Stimulated activated CD4-positive, alpha-beta T cell treated with anti-CD3 and anti-CD28 coated beads, Interleukin-4, amount 100 ng/mL, for 4 hours (primary cell): ENCODE measurements around the gene ZKSCAN4.

Source experiments
- DNase-seq, 2 experiments: peaks; one replicate each; pipeline ENCODE4 v3.0.0-alpha.2; 2020

ZKSCAN4 gene

DNA sequence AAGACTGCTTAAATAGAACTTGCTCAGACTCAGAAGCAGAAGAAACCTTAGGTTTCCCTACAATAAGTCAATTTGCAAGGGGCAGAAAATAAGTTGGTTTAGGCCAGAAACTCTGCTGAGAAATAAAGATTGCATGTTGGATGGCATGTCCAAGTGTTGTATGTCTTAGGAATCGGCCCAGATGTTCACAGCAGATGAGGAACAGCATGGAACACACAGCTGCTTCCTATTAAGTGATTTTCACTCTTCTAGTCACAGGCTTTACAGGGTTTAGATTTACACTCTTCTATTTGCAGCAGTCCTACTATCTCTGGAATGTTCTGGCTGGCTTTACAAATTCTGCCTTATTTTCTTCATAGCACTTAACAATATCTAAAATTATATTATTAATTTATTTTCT lies 3.2 kb downstream of the ZKSCAN4 start:
- no peak for DNase-seq

DNA sequence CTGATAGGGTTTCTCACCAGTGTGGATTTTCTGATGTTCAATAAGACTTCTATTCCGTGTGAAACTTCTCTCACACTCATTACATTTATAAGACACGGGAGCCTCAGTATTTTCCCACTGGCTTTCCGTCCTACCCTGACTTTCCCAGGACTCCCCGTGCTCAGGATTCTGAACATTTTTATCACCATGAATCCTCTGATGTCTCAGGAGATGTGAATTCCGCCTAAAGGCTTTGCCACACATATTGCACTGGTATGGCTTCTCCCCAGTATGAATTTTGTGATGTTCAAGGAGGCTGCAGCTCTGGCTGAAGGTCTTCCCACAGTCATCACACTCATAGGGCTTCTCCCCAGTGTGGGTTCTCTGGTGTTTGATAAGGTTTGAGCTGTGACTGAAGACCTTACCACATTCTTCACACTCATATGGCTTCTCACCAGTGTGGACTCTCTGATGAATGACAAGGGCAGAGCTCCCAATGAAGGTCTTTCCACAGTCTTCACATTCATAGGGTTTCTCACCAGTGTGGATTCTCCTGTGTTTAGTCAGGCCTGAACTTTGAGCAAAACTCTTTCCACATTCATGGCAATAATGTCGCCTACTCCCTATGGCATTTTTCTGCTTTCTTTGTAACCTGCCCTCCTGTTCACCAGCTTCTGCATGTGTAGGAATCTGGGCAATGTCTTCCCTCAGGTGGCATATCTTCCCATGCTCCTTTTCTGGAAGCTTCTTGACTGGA lies 6.7 kb downstream of the ZKSCAN4 start:
- no peak for DNase-seq

DNA sequence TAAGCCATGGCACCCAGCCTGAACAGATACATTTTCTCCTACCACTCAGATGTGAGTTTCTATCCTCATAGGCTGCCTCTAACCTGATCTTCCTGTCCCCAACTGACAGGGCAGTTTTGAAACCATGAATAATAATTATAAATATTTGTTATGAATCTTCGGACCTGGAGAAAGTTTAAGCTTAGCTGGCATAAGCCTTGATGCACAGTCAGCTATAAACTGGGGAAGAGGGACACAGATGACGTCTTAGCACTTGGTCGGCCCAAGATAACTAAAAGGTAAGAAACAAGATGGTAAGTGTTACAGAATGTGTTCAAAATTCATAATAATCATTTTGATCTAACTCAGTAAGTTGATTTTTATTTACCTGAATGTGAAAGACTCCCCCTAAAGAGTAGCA lies 8.1 kb downstream of the ZKSCAN4 start:
- DNase-seq = no peak

DNA sequence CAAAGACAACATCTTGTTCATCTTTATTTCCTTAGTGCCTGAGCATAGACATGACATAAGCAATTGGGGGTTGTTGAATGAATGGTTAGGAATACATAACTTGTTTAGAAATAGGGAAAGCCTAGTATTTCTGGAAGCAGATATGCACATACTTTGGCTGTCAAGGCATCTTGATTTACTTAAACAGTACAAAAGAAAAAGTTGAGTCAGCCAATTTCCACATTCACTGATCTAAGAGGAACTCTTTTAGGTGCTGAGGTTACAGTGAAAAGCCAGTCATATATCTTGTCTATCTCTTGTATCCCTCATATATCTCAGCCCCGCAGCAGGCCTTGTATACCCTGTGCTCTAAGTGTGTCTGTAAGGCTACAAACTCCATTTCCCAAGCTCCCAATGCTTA lies 11.6 kb downstream of the ZKSCAN4 start:
- no peak for DNase-seq

DNA sequence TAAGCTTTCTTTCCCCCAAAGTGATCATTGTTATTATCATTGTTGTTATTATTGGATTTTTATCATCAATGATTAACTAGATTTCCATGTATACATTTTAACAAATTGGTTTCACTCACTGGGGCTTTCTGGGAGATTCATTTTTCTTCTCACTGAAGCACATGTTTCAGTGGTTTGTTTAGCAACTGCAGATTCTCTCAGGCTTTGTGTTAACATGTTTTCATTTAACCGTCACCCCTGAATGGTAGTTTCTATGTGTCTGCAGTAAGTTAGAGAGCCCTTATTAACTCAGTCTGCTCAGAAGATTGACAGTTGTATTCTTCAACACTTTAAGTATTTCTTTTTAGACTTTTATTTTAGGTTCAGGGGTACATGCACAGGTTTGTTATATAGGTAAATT lies 12.4 kb downstream of the ZKSCAN4 start:
- no peak for DNase-seq

DNA sequence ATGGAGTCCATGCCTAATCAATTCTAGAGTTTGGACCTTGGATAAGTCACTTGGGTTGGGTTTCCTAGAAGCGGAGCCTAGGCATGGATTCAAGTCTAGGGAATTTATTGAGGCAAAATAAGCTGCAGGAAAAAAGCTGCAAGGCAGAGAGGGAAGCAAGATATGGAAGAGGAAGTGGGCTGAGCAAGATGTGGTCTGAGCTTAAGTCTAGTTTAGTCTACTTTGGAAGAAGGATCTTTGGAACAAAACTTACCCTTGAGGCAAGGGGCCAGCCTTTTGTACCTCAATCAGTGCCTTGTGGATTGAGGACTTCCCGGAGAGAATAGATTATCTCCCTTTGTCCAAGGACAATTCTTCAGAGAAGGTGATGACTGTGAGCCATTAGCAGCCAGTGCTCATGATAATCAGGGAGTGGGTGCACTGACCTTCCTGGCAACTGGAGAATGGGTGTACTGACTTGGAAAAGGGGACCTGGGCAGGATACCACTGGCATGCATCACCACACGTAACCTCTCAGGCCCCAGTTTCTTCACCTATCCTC lies 16.1 kb downstream of the ZKSCAN4 start:
- DNase-seq = no peak

DNA sequence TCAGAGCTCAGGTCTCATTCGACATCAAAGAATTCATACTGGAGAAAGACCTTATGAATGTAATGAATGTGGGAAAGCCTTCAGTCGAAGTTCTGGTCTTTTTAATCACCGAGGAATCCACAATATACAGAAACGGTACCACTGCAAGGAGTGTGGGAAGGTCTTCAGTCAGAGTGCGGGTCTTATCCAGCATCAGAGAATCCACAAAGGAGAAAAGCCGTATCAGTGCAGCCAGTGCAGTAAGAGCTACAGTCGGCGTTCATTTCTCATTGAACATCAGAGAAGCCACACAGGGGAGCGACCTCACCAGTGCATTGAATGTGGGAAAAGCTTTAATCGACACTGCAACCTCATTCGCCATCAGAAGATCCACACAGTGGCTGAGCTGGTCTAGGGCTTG lies 19.3 kb downstream of the ZKSCAN4 start:
- DNase-seq = no peak

DNA sequence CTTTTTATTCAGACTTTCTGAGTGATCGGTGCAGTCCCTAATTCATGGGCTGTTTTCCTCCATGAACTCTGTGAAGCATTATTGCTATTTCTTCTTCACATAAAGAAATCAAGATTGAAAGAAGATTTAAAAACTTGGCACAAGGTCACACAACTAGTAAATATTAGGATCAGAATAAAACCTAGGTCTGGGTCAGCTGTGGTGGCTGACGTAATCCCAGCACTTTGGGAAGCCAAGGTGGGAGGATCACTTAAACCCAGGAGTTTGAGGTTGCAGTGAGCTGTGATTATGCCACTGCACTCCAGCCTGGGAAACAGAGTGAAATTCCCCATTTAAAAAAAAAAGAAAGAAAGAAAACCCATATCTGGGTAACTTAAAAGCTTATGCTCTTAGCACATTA lies 25.6 kb downstream of the ZKSCAN4 start:
- no peak for DNase-seq

DNA sequence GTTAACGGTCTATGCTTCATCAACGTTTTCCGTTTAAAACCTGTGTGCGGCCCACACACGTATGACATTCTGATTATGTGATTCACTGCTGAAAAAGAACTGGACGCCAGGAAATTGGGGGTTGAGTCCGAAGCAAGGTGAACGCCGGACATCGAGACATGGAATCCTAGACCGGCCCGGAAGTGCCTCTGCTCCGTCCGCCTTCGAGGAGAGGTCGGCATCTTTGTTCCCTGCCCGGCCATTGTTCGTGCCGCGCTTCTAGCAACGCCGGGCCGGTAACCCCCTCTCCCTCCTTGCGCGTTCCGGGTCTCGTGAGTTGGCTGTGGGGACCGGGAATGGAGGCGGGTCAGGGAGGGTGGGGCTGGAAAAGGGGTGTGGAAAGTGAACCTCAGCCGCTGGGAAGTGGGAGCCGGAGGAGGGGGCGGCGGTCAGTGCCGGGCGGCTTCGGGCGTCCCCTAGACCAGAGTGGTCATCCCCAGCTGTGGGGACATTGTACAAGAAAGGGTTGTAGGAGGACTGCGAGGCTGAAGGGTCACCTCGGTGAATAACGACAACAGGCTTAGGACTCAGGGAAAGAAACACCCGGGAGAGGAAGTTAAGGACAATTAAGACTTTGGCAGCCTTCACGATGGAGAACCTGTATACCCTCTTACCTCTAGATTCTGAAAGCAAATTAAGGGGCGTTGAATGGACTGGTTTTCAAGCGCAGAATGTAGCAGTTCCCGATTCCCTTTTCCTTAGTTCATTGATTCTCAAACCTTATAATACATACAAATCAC lies 26.8 kb downstream of the ZKSCAN4 start, which contains the start of gene ZSCAN9:
Gene ZSCAN9 (plus strand): TSS at position 220 of the 779 bp plus-strand sequence. CDS start 1,810 bp downstream, outside the sequence.
- peak in 1 of 2 experiments; percentile 42 for DNase-seq

DNA sequence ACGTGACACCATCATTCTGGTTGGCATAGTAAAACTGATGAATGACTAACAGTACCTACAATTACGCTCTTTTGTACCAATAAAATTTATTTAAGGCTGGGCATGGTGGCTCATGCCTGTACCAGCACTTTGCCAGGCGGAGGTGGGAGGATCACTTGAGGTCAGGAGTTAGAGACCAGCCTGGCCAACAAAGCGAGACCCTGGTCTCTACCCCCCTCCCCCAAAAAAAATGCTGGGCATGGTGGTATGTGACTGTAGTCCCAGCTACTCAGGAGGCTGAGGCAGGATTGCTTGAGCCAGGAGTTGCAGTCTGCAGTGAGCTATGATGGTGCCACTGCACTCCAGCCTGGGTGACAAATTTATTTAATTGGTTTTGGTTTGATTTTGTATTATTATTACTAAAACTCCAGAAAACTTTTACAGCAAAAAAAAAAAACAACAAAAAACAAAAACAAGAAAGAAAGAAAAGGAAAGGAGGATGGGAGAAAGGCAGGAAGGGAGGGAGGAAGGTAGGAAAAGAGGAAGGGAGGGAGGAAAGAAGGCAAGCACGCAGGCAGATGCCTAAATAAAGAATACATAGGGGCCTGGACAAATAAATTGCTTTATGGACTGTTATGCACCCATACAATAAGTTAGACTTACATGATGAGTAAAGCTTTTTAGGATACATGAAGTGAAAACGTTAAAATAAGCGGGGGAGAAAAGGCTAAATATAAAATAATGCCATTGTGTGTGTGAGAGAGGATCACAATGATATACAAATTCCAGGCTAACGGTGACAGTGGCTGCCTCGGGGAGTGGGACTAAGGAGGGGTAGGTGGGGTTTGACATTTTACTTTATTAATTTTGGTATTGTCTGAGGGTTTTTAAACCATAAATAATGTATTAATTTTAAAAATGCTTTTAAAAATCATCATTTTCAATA lies 27.7 kb downstream of the ZKSCAN4 start:
- no peak for DNase-seq

DNA sequence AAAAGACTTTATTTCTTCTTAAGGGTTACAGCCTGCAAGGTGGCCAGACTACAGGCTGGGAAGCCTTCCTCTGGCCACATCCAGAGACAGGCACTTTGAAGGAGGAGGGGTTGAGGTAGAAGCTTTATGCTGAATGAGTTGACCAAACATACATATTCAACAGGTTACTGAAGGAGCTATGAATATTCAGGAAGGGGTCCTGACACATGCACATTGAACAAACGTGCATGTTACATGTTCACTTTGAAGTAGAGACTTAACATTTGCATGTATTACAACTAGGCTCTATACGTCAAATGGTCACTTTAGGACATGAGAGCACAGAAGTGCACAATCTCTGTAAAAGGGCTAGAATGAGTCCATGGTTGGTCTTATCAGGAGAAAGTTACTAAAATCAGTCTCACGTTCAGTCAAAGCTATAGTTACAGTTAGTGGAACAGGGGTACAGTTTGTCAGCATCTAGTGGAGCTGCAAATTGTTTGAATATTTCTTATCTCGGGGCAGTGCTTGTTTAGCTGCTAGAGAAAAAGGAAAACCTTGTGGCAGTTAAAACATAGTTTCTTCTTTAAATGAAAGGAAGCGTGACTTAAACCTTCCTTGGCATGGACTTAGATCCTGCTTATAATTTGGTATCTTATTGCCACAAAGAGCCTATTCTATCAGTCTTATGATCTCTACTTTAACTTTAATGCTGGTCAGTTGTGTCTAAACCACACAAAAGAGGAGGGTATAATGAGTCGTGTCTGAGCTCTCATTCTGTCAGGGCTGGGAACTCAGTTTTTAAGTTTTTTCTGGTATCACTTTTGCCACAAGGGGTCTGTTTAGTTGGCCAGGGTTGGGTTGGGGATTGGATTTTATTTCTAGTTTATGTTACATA lies 31.6 kb downstream of the ZKSCAN4 start:
- DNase-seq = no peak

DNA sequence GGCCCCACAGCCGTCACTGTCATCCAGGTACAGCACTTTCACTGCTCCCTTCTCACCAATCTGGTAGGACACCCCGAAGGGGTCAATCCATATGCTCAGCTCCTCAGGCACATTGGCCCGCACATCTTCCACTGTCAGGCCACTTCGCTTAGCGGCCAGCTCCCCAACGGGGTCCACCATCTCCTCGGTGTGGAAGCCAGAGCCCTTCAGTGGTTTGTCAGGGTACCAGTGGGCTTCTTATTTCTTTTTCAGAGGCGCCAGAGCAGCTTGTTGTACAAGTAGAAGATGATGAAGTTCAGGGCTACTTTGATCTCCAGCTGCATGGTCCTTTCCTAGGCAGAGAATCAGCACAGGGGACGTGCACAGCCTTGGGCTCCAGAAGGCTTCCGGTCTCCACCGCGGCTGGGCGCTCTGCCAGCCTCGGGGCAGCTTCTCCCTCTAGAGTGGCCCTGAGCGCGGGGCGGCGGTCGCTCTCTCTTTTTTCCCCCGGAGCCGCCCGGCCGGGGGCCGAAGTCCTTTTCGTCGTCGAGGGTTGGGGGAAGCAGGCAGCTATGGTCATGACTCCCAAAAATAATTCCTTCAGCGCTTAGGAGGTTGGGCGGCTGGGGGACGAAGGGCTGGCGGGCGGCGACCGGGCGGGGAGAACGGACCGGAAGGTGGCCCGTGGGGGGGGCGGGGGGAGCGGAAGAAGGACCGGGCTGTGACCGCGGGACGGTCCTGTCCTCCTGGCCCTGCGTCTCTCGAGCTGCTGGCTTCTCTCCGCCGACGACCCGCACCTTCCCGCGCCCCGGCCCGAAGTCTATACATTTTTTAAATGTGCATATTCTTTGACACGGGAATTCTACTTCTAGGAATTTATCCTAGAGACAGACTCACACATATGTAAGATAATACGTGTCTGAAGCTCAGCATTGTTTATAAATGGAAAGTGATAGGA lies 33.5 kb downstream of the ZKSCAN4 start:
- peak in 1 of 2 experiments; percentile 31 for DNase-seq

DNA sequence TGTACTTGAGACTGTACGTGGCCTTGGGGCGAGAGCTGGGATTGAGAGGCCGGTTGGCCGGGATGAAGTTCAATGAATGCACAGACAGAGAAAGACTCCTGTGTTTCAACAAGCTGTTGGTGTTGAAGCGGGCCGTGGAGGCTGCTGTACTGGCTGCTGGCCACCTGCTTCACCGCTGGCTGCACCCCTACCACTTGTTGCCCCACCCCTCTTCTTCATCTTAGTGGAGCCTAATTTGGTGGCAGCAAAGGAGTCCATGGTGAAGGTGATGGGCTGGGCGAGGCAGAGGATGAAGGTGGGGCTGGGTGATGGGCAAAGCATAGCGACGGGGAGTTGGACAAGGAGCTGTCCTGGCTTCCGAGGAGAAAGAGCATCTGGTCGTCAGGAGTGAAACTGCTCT lies 34.2 kb downstream of the ZKSCAN4 start:
- DNase-seq = no peak

DNA sequence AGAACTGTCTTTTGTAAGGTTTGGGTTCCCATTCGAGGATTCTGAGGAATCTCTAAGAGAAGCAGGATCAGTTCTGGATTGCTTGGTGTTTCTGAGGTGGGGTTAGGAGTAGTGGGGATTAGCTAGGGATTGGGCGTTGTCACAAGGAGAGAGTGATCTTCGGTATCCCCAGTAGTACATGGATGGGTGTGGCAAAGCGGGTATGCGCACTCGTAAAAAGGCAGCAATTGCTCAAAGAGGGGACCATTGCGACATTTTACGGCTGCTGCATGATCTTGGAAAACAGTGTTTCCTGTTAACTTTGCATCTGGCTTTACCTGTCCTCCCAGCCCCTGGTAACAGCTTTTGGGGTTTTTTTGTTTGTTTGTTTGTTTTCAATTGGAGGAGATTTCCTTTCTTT lies 36.6 kb downstream of the ZKSCAN4 start:
- no peak for DNase-seq

DNA sequence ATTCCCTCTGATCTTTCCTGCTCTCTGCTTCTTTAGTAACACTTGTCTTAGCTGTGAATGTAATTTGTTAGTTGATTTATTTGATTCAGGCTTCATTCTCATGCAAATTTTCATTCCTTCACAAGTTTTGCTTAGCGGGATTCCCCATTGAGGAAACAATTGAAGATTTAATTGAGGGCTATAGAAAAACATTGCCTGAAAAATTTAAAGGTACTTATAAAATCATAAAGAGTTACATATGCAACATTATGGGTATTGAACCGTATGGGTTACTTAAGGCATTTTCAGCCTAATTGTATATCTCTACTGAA lies 38.9 kb downstream of the ZKSCAN4 start:
- no peak for DNase-seq

DNA sequence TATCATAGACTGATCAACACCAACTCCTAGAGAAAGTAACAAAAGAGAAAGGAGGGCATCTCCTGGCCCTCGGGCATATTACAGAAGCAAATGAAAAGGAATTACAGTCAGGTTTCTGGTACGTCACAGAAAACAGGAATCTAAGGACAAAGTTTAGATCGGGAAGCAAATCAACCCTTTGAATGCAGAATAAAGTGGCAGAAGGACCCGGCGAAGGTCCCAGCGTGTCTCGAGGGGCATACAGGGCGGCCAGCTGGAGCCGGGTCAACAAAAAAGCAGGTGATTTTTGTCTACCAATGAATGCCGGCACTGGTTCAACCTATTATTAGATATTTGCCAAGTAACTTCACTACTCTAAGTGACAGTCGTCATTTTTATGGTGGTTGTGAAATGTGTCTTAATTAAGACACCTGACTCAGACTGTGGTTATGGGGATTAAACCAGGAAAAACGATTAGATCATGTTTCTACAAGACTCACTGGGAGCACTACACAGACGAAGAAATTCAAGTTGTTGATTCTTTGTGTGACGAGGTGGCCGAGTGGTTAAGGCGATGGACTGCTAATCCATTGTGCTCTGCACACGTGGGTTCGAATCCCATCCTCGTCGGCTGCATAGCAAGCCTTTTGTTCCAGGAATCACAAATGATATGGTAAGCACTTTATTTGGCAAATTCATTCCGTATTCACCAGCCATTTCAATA lies 39.4 kb downstream of the ZKSCAN4 start:
- DNase-seq = peak in 1 of 2 experiments; percentile 51

DNA sequence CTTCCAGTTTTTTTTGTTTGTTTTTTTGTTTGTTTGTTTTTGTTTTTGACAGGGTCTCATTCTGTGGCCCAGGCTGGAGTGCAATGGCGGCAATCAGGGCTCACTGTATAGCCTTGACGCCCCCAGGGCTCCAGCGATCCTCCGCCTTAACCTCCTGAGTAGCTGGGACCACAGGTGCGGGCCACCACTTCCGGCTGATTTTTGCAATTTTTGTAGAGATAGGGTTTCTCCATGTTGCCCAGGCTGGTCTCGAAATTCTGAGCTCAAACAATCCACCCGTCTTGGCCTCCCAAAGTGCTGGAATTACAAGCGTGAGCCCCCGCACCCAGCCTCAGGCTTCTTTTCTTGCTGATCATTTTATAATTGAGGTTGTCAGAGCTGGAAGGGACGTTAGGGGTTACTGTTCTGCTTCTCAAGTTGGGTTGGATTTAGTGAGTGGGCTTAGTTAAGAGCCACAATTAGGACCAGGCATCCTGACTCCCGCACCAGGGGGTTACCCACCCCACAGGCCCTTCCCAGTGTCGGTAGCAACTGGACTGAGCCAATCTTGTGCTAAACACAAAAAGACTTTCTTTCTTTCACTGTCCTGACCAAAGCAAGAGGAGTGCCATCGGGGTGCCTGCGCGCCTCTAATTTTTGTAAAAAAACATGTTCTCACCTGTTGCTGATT lies 40.1 kb downstream of the ZKSCAN4 start:
- DNase-seq = no peak

DNA sequence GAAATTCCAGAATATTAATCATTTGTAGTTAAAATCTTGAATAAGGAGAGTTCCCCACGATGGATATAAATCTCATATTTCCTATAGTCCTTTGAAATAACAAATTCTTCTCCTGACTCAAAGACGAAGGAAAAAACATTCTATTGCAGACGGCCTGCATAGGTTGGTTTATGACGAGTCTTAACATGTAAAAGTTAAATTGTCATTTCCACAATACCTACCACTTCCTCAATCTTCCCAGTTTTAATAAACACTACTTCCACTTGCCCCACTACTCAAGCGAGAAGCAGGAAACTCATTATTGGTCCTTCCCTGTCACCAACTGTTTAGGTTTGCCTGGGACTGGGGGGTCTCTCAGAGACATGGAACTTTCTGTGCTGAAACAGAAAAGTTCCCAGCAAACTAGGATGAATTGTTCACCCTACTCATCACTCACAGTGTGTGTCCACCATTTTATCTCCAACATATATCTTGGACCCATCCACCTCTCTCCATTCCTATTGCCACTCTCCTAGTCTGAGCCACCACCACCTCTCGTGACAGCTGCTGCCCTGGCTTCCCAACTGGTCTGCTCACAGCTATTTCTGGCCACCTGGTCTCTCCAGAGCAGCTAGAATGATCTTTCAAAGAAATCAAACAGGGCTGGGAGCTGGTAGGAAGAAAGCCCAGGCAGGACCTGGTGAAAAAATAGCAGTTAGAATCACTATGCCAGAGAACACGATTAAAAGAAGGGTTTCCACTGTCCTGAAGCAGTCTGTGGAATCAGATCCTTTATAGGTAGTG lies 42.1 kb downstream of the ZKSCAN4 start:
- no peak for DNase-seq
